Esophagus muscularis mucosa (tissue), 4 donors: ENCODE data around the gene PLPP1. TPM values are rescaled to one million over a fixed set of nuclear protein-coding genes. Genes with fewer than 3 reads are reported as not detected.

Source experiments
- DNase-seq: peaks from one replicate; pipeline ENCODE4 v3.0.0-alpha.2; 2017; ENCODE audit errors: extremely low spot score
- H3K27ac ChIP-seq, 4 donors: fragments of 200-600 bp; sonication (generic); replicated peaks in 1 of 4; 1 replicate in 3 of 4; 2 replicates in 1 of 4; pipeline ENCODE4 v1.5.1; 2016 to 2019; ENCODE audit warnings: mild to moderate bottlenecking in 1 of 4
- H3K27me3 ChIP-seq, 4 donors: fragments of 200-600 bp; sonication (generic); one replicate each; pipeline versions ENCODE4 v1.5.1 to v1.6.0; 2016 to 2019
- H3K36me3 ChIP-seq, 4 donors: fragments of 200-600 bp; sonication (generic); one replicate each; pipeline ENCODE4 v1.5.1; 2016 to 2019
- H3K4me1 ChIP-seq, 4 donors: fragments of 200-600 bp; sonication (generic); one replicate each; pipeline ENCODE4 v1.5.1; 2016 to 2019
- H3K4me3 ChIP-seq, 4 donors: fragments of 200-600 bp; sonication (generic); 1 replicate in 2 of 4; 2 replicates in 2 of 4; pipeline ENCODE4 v1.5.1; 2016 to 2019; ENCODE audit warnings: mild to moderate bottlenecking in 4 of 4, moderate library complexity in 1 of 4
- H3K9me3 ChIP-seq, 4 donors: fragments of 200-600 bp; sonication (generic); 1 replicate in 3 of 4; 2 replicates in 1 of 4; pipeline ENCODE4 v1.5.1; 2016 to 2019
- EP300 ChIP-seq: sonication (generic); formaldehyde crosslinking; IDR thresholded peaks from one replicate; pipeline ENCODE4 v1.6.1; 2017; ENCODE audit warnings: antibody characterized with exemption
- POLR2A ChIP-seq: fragments of 450-650 bp; IDR thresholded peaks from one replicate; pipeline ENCODE4 v1.6.1; 2017; ENCODE audit warnings: antibody characterized with exemption, moderate library complexity, mild to moderate bottlenecking, low read depth
- POLR2AphosphoS5 ChIP-seq, 2 donors: sonication (generic); formaldehyde crosslinking; IDR thresholded peaks; one replicate each; pipeline ENCODE4 v1.6.1; 2017; ENCODE audit warnings: antibody characterized with exemption in 2 of 2
- WGBS: methylation state at CpG from one replicate; pipeline ENCODE4 v1.1.5; 2018; 5-methylcytosine and 5-hydroxymethylcytosine counted together
- intact Hi-C: fragments of 100-400 bp; cut with DNase I; formaldehyde crosslinking; loops from one replicate; pipeline ENCODE4 v1.15.1; 2023
- small RNA-seq, 3 donors: library from RNA; depleted of rRNA; stranded (forward); fragments of <200 nt; gene quantifications; one replicate each; pipeline ENCODE3, GENCODE V24; 2016
- total RNA-seq, 4 donors: library from RNA; depleted of rRNA; stranded (reverse); fragments of >200 nt; gene quantifications; one replicate each; pipeline versions ENCODE4 v1.1.0 to v1.2.1, GENCODE V29; 2016
- TF ChIP-seq, protein P1 (sequence below), 3 experiments: fragments of 200-600 bp in 2 of 3; fragments of 450-650 bp in 1 of 3; sonication (generic) in 2 of 3; IDR thresholded peaks; one replicate each; pipeline ENCODE4 v1.5.1; 2017 to 2019; ENCODE audit warnings: antibody characterized with exemption in 3 of 3, mild to moderate bottlenecking in 2 of 3, moderate library complexity in 1 of 3

The PLPP1 gene
- total RNA-seq, 4 donors from 2014 or later: 186 to 306 (median 241) TPM

DNA sequence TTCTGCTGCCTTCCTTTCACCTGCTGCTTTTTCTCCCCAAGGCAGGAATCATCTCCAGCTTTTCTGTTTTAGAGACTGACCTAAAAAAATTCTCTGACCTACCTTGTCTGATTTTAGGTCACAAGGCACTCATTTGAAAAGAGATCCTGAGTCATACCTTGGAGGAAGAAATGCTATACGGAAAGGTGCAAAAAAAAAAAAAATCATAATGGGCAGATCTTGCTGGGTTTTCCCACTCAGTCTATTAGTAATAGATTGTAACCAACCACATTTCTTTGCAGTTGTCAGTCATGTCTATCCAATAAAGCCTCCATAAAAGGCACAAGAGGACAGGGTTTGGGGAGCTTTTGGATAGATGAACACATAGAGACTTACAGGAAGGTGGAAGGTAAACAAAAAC is 157.0 kb downstream of the PLPP1 start:
- Histone ChIP-seq H3K4me1 (no peaks in the 10 kb centered on the region), H3K27ac (no peak overlapping the region), H3K36me3 (peaks cover 7 to 63% (median 38%) of the 10 kb centered on the region in 4 donors), H3K27me3 (no peaks in the 10 kb centered on the region), H3K9me3 (peaks cover 0 to 4% (median 0%) of the 10 kb centered on the region in 4 donors), H3K4me3 (no peak overlapping the region)
- no peak for DNase-seq
- TF ChIP-seq POLR2AphosphoS5 (IDR thresholded peaks at IDR 0.05): no peak
- no peak for TF ChIP-seq POLR2A
- TF ChIP-seq EP300: no peak
- TF ChIP-seq, protein P1, sequence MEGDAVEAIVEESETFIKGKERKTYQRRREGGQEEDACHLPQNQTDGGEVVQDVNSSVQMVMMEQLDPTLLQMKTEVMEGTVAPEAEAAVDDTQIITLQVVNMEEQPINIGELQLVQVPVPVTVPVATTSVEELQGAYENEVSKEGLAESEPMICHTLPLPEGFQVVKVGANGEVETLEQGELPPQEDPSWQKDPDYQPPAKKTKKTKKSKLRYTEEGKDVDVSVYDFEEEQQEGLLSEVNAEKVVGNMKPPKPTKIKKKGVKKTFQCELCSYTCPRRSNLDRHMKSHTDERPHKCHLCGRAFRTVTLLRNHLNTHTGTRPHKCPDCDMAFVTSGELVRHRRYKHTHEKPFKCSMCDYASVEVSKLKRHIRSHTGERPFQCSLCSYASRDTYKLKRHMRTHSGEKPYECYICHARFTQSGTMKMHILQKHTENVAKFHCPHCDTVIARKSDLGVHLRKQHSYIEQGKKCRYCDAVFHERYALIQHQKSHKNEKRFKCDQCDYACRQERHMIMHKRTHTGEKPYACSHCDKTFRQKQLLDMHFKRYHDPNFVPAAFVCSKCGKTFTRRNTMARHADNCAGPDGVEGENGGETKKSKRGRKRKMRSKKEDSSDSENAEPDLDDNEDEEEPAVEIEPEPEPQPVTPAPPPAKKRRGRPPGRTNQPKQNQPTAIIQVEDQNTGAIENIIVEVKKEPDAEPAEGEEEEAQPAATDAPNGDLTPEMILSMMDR (IDR thresholded peaks at IDR 0.05): no peak
- intact Hi-C loops: no loop called here
- WGBS: 84% methylated on average over 1 of the region's 1 CpG

Small RNAs within 50 kb of the gene (small RNA-seq; reads per million reads assigned to genes)
- 0 reads per million in 3 donors for gene MIR5687

Other genes with a start within 250 kb of the PLPP1 start
- gene DHX29, start 227.3 kb downstream of the PLPP1 start, total RNA-seq: 10 to 100 TPM; 26.1 to 34.9 (median 30.2) TPM
- gene MTREX, start 227.0 kb downstream of the PLPP1 start, total RNA-seq: 10 to 100 TPM; 53.7 to 64.0 (median 62.3) TPM
- gene SLC38A9, start 177.4 kb upstream of the PLPP1 start, total RNA-seq: 10 to 100 TPM; 10.0 to 12.3 (median 11.0) TPM
- not detected for gene DDX4, start 203.1 kb upstream of the PLPP1 start, total RNA-seq